ENCODE results near the gene PRR5L. TPM values are rescaled to one million over a fixed set of nuclear protein-coding genes. Genes with fewer than 3 reads are reported as not detected.

The PRR5L gene
- polyA plus RNA-seq, 1 of the 3 experiments (the other 2 are of a cell fraction): 0.46 TPM

- ChIA-PET CTCF (interaction anchor here (1.0 to 2.7 kb wide), 4 partner anchors 21 to 167 kb away, joined by 3 to 7 read pairs (median 4); no protein-coding TSS in a partner anchor), POLR2A (no interaction called here)
- Histone ChIP-seq H3K27me3 (ENCODE audit: insufficient read depth) (no peaks in the 10 kb centered on the region), H3K9me2 (no peaks in the 10 kb centered on the region), H2AFZ (ENCODE audit: low read depth) (no peak overlapping the region), H3K36me3 (replicated peaks in 1 of 2; ENCODE audit: control insufficient read depth in 1 of 2, insufficient read depth in 2 of 2, low read length in 1 of 2) (no peaks in the 10 kb centered on the region), H3K9ac (no peak overlapping the region), H3K9me3 (no peaks in the 10 kb centered on the region), H3K4me1 (ENCODE audit: control insufficient read depth in 1 of 2, insufficient read depth in 2 of 2, low read depth in 1 of 2, low read length in 1 of 2) (peaks cover 3 to 25% of the 10 kb centered on the region in 2 experiments; a peak in 3 of 4 replicates), H3K27ac (ENCODE audit: low read depth in 2 of 2, low read length in 1 of 2) (no peak overlapping the region), H3K4me2 (no peak overlapping the region), H3K4me3 (ENCODE audit: low read depth in 2 of 2, low read length in 1 of 2) (no peak overlapping the region), H3F3A (replicated peaks; ENCODE audit: insufficient read depth) (peaks cover 4% of the 10 kb centered on the region), H3K79me2 (ENCODE audit: insufficient read depth) (no peaks in the 10 kb centered on the region), H4K20me1 (ENCODE audit: insufficient read depth) (no peaks in the 10 kb centered on the region)
- TF ChIP-seq EZH2phosphoT487 (IDR thresholded peaks at IDR 0.05; ENCODE audit: borderline replicate concordance, low read depth): no peak
- no peak for TF ChIP-seq CTCF (IDR thresholded peaks at IDR 0.05)
- no peak for TF ChIP-seq ZBTB33 (IDR thresholded peaks at IDR 0.05; ENCODE audit: borderline replicate concordance, low read depth)
- TF ChIP-seq FOSL2 (IDR thresholded peaks at IDR 0.05; ENCODE audit: borderline replicate concordance, low read depth): no peak
- TF ChIP-seq, protein P1, sequence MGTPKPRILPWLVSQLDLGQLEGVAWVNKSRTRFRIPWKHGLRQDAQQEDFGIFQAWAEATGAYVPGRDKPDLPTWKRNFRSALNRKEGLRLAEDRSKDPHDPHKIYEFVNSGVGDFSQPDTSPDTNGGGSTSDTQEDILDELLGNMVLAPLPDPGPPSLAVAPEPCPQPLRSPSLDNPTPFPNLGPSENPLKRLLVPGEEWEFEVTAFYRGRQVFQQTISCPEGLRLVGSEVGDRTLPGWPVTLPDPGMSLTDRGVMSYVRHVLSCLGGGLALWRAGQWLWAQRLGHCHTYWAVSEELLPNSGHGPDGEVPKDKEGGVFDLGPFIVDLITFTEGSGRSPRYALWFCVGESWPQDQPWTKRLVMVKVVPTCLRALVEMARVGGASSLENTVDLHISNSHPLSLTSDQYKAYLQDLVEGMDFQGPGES (IDR thresholded peaks at IDR 0.05; ENCODE audit: low read depth, low read length): no peak
- TF ChIP-seq POLR2AphosphoS5 (IDR thresholded peaks at IDR 0.05; ENCODE audit: low read depth, low read length): no peak
- no peak for TF ChIP-seq JUND (IDR thresholded peaks at IDR 0.05)
- no peak for TF ChIP-seq YY1 (IDR thresholded peaks at IDR 0.05; ENCODE audit: low read depth)
- no peak for TF ChIP-seq CHD2 (IDR thresholded peaks at IDR 0.05; ENCODE audit: low read length, partially characterized antibody)
- TF ChIP-seq USF2 (IDR thresholded peaks at IDR 0.05; ENCODE audit: borderline replicate concordance, low read depth, low read length): no peak
- no peak for TF ChIP-seq NRF1 (IDR thresholded peaks at IDR 0.05; ENCODE audit: low read depth, low read length)
- no peak for TF ChIP-seq FOXJ3 (CRISPR knock-in tag; IDR thresholded peaks at IDR 0.05)
- no peak for TF ChIP-seq RFX5 (IDR thresholded peaks at IDR 0.05; ENCODE audit: low read length)
- no peak for TF ChIP-seq REST (IDR thresholded peaks at IDR 0.05; ENCODE audit: low read depth, low read length)
- no peak for DNase-seq
- WGBS (ENCODE audit: low lambda C conversion rate): 78% methylated on average over 8 of the region's 8 CpGs
Observed at GRCh38 chr11:36458129-36458915, 162.2 kb downstream of the PRR5L start.

Measured in SK-N-SH (cell line).